ELR (cell line): Measurements from ENCODE around the gene RERE.

Experiments used
- DNase-seq: peaks from one replicate; pipeline ENCODE4 v3.0.0-alpha.2; 2015; ENCODE audit warnings: low read depth

The RERE gene

DNA sequence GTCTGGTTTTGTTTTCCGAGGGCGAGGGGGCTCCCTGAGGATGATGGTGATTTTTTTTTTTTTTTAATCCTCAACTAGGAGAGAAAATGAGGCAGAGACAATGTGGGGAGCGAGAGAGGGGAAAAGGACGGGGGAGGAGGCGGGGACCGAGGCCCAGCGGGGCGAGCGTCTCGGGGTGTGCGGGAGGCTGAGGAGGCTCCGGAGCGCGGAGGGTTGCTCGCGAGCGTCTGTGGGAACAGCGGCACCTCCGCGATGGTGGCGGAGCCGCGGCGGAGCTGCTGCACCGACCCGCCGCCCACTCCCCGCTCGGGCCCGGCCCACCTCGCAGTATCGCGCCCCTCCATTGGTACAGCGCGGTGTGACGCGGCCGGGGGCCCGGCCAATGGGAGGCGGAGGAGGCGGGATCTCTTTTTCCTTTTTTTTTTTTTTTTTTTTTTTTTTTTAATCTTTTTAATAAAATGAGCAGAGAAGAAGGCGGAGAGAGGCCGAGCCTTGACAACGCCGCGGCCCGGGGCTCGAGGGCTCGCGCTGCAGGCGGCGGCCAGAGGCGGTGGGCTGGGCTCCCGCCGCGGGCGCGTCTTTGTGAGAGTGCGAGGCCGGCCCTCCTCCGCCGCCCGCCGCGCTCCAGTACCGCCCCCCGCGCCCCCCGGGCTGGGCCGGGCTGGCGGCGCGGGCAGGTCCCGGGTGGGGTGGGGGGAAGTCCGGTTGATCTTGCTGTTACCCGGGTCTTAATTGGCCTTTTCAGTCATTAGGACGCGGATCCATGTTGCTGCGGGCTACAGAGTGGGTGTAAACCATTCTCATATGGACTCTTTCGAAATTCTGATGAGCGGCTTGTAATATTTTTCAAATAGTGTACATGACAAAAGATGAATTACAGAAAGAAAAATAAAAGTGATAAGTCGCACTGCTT lies at the start of gene RERE:
TSS of gene RERE (minus strand) at position 229 of the 913 bp plus-strand sequence.
- peak; percentile 93 for DNase-seq

DNA sequence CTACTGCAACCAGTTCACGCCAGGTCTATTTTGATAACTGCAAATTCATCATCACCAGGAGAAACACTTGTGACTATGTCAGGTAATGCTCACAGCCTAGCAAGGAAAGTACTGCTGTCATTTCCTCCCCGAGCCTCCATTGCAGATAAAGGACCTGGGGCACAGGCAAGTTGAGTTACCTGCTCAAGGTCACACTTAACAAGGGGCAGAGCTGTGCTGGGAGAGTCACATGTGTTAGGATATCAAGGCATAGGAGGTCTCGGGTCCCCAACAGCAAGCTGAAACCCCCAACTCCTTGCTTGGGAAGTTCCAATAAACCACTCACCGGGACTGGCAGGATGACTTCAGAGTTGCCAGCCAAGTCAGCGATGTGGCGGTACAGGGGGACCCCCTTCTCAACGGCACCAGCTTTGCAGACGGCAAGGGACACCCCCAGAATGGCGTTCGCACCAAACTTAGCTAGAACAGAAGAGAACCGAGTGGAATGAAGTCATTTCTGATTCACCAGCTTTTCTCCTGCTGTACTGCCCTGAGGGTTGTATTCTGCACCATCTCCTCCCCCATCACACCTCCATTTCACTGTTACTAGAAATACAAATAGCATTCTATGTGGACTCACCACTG lies 49.5 kb upstream of the RERE start:
- peak; percentile 56 for DNase-seq

DNA sequence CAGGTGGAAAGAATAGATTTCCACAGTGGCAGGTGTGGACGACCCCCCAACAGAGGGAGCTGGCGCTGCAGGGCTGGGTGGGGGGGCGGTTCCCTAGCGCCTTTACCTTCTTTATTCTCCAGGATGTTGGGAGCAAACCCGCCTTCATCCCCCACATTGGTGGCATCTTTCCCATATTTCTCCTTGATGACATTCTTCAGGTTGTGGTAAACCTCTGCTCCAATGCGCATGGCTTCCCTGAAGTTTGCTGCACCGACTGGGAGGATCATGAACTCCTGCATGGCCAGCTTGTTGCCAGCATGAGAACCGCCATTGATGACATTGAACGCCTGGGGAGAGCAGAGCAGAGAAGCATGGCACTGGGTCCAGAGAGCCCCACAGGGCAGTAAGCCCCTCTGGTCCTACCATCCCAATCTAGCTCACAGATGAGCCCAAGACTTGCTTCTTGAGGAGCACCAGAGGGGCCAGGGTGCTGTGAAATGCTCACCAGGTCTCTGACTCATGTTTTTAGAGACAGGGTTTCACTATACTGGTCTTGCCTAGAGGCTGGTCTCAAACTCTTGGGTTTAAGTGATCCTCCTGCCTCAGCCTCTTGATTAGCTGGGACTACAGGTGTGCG lies 48.8 kb upstream of the RERE start:
- no peak for DNase-seq

GRCh38 chr1:8864713-8865344 lies 47.4 kb upstream of the RERE start:
- DNase-seq = no peak

DNA sequence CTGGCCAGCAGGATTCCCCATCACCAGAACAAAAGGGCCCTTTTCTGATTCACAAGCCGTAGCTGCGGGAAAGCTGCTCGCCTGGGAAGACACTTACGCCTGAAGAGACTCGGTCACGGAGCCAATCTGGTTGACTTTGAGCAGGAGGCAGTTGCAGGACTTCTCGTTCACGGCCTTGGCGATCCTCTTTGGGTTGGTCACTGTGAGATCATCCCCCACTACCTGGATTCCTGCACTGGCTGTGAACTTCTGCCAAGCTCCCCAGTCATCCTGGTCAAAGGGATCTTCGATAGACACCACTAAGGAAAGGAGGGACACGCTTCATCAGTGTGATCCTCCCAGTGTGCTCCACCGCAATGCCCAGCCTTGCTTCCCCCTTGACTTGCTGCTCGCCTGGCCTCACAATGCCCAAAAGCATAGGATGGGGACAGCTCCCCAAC lies 46.4 kb upstream of the RERE start:
- no peak for DNase-seq

GRCh38 chr1:8863138-8863537 lies 45.7 kb upstream of the RERE start:
- DNase-seq = no peak

GRCh38 chr1:8862528-8862927 lies 45.1 kb upstream of the RERE start:
- peak; percentile 58 for DNase-seq

GRCh38 chr1:8860738-8861516 lies 43.5 kb upstream of the RERE start:
- no peak for DNase-seq

DNA sequence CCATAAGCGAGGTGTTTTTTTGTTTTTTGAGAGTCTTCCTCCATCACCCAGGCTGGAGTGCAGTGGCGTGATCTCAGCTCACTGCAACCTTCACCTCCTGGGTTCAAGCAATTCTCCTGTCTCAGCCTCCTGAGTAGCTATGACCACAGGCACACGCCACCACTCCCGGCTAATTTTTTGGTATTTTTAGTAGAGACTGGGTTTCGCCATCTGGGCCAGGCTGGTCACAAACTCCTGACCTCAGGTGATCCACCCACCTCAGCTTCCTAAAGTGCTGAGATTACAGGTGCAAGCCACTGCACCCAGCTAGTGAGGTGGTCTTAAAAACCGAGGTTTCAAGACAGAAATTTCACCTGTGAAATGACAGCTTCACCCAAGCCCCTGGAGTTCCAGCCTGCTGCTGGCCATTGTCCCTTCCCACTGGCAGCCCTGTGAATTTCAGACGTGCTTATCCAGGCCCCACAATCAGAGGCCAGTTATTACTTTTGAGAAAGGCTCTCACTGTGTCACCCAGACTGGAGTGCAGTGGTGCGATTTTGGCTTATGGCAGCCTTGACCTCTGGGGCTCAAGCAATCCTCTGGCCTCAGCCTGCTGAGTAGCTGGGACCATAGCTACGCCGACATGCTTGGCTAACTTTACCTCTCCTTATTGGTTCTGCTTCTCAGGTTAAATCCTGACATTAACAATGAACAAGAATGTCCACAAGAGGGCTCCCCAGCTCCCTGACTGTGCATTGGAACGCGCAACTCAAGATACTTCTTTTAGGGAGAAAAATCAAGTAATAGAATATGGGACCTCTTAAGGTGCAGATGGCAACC lies 41.7 kb upstream of the RERE start:
- peak; percentile 84 for DNase-seq

GRCh38 chr1:8858112-8858668 lies 40.8 kb upstream of the RERE start:
- DNase-seq = peak; percentile 87

GRCh38 chr1:8856689-8857412 lies 39.4 kb upstream of the RERE start:
- no peak for DNase-seq

DNA sequence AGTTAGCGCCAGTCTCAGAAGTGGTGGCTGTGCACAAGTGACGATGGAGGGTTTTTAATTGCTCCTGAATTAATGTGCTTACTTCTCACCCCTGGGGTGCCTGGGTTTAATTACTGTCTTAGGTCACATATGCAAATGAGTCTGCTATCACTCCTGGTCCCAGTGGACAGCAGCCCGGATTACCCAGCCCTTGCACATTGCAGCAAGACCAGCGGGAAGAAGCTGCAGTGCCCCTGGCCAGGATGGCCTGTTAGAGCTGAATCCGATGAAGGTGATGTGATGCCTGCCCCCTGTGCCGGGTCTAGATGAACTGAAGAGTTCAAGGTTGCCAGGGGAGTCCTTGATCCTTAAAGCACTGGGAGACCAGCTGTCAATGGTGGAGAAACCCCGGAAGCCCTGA lies 36.8 kb upstream of the RERE start:
- DNase-seq = no peak

DNA sequence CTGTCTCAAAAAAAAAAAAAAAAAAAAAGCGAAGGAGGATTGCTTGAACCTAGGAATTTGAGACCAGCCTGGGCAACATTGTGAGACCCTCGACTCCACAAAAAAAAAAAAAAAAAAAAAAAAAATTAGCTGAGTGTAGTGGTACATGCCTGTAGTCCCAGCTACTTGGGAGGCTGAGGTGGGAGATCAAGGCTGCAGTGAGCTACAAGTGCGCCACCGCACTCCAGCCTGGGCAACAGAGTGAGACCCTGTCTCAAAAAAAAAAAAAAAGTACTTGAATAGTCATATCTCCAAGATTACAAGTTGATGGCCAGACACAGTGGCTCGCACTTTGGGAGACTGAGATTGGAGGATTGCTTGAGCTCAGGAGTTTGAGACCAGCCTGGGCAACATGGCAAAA lies 33.6 kb upstream of the RERE start:
- no peak for DNase-seq

DNA sequence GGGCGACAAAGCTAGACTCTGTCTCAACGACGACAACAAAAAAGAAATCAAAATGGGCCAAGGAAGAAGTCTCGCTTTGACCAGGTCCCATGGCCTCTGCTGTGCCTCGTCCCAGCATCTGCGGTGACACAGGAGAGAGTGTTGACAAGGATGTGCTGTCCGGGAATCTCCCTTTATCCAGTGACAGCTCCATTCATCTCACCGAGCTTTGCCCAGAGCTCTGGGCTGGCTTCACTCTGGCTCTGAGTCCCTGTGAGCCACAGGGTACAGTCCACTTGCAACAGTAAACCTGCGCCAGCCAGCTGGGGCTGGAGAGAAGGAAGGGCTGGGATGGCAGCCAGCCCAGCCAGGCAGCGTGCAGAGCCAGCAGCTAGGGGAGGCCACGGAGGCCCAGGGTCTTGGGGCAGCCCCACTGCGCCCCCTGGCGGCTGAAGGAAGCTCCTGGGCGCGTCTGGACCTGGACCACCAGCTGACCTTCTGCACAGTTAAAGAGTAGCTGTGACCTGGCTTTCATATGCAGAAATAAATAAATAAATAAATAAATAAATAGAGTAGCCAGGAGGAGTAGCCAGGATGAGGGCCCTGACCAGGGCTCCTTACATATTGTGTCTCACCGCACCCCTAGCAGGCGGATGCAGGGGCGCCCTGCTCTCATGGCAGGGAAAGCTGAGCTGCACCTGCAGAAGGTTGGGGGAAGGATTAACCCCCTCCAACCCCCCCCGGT lies 31.4 kb upstream of the RERE start:
- peak; percentile 83 for DNase-seq

DNA sequence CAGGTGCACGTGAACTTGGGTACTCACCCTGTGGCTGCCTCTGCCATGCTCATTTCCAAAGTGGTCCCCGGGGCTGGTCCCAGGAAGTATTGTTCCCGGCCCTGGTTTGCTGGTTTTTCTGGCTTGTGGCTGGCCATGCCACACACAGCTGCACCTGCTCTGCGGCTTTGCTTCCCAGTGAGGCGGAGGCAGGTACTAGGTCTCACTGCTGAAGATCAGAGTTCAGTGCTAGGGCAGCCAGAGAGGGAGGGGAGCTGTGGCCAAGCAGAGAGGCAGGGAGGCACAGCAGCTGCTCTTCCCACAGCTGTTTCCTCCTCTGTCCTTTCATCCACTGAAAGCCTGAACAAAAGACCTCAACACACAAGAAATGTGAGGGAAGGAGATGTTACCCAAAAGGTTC lies 30.6 kb upstream of the RERE start:
- DNase-seq = no peak

DNA sequence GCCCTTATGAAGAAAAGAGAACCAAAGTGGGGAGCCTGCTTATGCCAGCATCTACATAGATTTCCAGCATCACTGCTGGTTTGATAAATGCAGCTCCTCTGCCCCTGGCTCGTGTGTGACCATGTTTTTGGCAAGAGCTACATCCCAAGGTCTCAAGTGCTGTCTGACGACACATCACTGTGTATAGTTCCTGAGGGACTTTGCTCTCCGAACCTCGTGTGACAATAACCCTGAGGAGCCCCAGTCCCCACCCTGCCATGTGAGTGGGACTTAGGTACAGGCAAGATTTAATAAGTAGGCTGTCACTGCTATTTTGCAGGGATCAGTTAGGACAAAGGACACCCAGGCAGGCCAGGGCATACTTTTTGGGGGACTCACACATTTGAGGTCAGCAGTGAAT lies 28.8 kb upstream of the RERE start:
- DNase-seq = no peak

DNA sequence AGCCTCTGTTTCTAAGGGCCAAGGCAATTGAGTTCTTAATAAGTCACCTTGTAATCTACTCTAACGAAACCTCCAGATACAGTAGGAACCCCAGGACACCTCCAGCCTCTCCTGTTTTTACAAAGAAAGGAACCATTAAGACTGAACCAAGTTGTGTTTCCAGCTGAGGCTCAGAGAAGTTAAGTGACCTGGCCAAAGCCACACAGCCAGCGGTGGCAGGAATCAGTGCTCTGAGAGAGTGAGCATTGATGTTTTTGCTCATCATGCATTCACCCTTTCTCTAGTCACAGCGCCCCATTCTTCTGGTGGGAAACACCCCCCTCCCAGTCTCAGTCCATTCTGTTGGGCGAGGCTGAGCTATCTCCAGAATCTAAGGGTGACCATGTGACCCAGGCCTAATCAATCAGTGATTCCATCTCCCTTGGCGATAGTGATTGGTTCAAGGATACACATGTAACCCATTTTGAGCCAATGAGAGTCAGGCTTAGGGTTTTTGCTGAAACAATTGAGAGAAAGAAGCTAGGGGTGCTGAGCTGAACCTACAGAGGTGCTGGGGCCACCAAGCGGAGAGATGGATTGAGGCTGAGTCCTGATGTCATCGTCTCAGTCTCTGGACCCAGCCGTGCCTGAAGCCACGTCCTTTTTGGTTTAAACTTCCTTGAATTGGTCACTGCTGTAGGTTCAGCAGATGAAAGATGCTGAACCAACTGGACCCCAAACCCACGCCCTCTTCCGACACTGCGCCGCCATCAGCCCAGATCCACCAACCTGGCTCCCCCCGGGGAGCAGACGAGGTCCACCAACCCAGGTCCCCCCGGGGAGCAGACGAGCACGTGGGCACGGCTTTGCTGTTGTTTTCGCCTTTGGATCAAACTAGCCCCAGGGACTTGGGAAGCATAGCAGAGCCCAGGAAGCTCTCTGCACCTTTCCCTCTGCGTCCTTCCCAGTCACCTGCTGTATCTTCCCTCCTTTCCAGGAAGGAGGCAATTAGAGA lies 28.0 kb upstream of the RERE start:
- no peak for DNase-seq

DNA sequence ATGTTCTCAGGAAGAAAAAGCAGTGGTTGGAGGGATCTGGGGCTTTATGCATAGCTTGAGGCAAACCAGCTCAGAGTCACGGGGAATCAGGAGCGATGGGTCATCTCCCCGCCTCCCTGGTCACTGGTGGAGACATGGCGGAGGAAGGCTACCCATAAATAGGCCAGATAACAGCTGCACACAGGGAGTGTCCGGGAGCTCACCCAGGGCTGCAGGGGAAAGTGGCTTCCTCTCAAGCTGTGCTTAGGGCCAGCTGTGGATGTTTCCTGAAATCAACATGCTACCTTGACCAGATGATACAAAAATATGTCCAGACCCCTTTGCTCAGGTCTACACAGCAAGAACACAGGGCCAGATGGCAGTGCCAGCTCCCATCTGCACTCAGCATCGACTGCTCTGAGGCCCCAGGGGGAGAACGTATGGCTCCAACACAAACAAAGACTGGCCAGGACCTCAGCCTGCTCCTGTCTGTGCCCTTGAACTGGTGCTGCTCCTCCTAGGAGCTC lies 27.1 kb upstream of the RERE start:
- DNase-seq = no peak
